ENCODE results near the gene C17orf67. TPM values are rescaled to one million over a fixed set of nuclear protein-coding genes. Genes with fewer than 3 reads are reported as not detected.

Gene C17orf67
- total and polyA plus RNA-seq, 9 of the 15 experiments (the other 6 are each of a cell fraction or from before 2014, with no cell fraction given), result 0.07 to 1.7 (median 0.59) TPM

GRCh38 chr17:56793531-56793930 is 40.2 kb downstream of the C17orf67 start:
- no peak for FAIRE-seq
- no peaks in the 10 kb centered on the region for H4K20me1 ChIP-seq (replicated peaks; ENCODE audit: control insufficient read depth, insufficient read depth, low read length)
- ChIA-PET CTCF (ENCODE audit: low intra/inter-chr PET ratio) (no interaction called here), POLR2A (no interaction called here)
- ATAC-seq, result no peak
- H3K27me3 ChIP-seq (ENCODE audit: control insufficient read depth in 2 of 2, insufficient read depth in 2 of 2, low read length in 2 of 2), result peaks cover 0 to 16% of the 10 kb centered on the region in 2 experiments; a peak in 3 of 5 replicates
- H3K4me2 ChIP-seq (ENCODE audit: insufficient read depth, low read length), result no peak overlapping the region
- no peak overlapping the region for H3K27ac ChIP-seq (ENCODE audit: extremely low read depth, low read depth, low read length)
- H3K4me3 ChIP-seq, result no peak overlapping the region
- no peaks in the 10 kb centered on the region for H3K9me1 ChIP-seq (ENCODE audit: control insufficient read depth, insufficient read depth, low read length)
- intact Hi-C loops (cut with micrococcal nuclease), result no loop called here
- no peaks in the 10 kb centered on the region for H3K36me3 ChIP-seq (ENCODE audit: control insufficient read depth, insufficient read depth, low read length)
- no peak for DNase-seq (ENCODE audit: extremely low read depth in 1 of 4, low spot score in 3 of 4)
- no peak overlapping the region for H3K9ac ChIP-seq (ENCODE audit: insufficient read depth in 1 of 2, low read depth in 2 of 2, low read length in 2 of 2)
- no peaks in the 10 kb centered on the region for H3K4me1 ChIP-seq (replicated peaks in 1 of 2; ENCODE audit: control insufficient read depth in 2 of 2, insufficient read depth in 2 of 2, low read length in 2 of 2)
- H3K9me3 ChIP-seq (replicated peaks; ENCODE audit: control insufficient read depth, insufficient read depth, low read depth, low read length), result no peaks in the 10 kb centered on the region
- H2AFZ ChIP-seq (ENCODE audit: low read depth, low read length), result no peak overlapping the region
- BruUV-seq (replicated peaks), result no TSS peak
- no peaks in the 10 kb centered on the region for H3K79me2 ChIP-seq (ENCODE audit: control insufficient read depth, insufficient read depth, low read length)
- in situ Hi-C loops (cut with MboI), result no loop called here
- no peak for TF ChIP-seq MNT (conservative IDR thresholded peaks at IDR 0.05)
- TF ChIP-seq PKNOX1 (IDR thresholded peaks at IDR 0.05), result no peak
- no peak for TF ChIP-seq RREB1 (CRISPR knock-in tag; IDR thresholded peaks at IDR 0.05)
- no peak for TF ChIP-seq HMGXB4 (CRISPR knock-in tag; IDR thresholded peaks at IDR 0.05)
- no peak for TF ChIP-seq TRIM28 (IDR thresholded peaks at IDR 0.05)
- no peak for TF ChIP-seq PBX2 (CRISPR knock-in tag; IDR thresholded peaks at IDR 0.05; ENCODE audit: low read depth)
- no peak for TF ChIP-seq PBX2 (tag; conservative IDR thresholded peaks at IDR 0.05; ENCODE audit: low read depth)
- no peak for TF ChIP-seq NFE2 (IDR thresholded peaks at IDR 0.05; ENCODE audit: low read depth)

Measured in K562 (cell line).